Kidney glomerular epithelial cell (primary cell): Measurements from ENCODE around the gene WASF2.
"Not testable (repeated sequence)": the region's sequence is repeated elsewhere in the genome, so short reads cannot be mapped to it uniquely, and the experiment has no call there.

Experiments
- DNase-seq: peaks from one replicate; lab custom pipeline; 2025; lab: John Stamatoyannopoulos, UW

The WASF2 gene, protein sequence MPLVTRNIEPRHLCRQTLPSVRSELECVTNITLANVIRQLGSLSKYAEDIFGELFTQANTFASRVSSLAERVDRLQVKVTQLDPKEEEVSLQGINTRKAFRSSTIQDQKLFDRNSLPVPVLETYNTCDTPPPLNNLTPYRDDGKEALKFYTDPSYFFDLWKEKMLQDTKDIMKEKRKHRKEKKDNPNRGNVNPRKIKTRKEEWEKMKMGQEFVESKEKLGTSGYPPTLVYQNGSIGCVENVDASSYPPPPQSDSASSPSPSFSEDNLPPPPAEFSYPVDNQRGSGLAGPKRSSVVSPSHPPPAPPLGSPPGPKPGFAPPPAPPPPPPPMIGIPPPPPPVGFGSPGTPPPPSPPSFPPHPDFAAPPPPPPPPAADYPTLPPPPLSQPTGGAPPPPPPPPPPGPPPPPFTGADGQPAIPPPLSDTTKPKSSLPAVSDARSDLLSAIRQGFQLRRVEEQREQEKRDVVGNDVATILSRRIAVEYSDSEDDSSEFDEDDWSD

DNA sequence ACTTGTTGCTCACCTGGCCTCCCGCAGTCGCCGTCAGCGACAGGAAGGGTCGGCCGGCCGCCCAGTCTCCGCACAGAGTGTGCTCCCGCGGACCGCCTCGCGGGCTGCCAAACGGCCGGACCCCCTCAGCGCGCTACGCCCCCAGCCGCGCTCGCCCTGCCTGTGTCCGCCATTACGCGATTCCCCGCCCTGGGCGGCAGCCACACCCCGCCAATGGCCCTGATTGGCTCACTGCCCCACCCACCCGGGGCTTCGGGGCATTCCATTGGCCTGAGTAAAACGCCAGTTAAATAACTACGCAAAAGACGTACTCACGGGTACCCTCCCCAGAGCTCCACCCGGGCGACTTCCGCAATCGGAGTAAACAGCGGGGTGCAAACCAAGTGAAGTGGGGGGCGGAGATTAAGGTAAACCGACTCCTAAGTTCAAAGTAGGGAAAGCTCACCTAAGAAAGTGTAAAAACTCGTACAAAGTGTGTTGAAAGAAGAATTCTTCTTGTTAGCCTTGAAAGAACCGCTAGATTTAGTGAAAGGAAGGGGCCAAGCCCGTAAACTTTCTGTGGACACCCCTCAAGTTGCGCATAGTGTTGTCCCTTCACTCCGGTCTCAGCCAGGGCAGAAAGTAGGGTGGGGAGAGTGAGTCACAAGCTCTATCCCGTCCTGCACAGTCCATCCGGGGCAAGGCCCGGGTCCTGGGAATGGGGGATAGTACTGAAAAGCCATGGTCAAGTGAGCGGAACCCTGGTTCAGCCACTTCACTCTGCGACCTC is at the start of gene WASF2:
Gene WASF2 (minus strand): TSS at position 195 of the 769 bp plus-strand sequence. CDS start 61,277 bp downstream, outside the sequence.
- peak; percentile 97 for DNase-seq

DNA sequence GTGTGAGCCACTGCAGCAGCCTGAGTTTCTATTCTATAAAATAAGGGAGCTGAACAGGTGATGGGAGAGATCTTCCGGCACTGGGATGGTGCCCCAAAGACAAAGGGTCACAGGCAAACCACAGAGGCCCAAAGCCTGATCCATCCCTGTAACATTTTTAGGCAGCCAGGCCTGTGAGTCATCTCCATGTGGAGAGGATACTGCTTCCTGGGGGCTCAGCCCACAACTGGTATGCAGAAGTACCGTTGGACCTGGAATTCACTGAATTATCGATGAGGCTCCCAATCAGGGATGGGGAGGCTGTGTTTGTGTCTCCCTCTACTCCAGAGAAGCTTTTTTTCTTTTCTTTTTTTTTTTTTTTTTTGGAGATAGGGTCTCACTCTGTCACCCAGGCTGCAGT is 48.8 kb upstream of the WASF2 start:
- DNase-seq: peak; percentile 27

DNA sequence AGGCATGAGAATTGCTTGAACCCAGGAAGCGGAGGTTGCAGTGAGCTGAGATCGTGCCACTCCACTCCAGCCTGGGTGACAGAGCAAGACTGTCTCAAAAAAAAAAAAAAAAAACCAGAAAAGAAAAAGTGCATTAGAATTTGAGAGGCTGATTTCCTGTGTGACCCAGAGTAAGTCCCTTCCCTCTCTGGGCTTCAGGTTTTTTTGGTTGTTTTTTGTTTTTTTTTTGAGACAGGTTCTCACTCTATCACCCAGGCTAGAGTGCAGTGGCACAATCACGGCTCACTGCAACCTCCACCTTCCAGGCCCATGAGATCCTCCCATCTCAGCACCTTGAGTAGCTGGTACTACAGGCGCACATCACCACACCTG is 48.3 kb upstream of the WASF2 start:
- DNase-seq: not testable (repeated sequence)

DNA sequence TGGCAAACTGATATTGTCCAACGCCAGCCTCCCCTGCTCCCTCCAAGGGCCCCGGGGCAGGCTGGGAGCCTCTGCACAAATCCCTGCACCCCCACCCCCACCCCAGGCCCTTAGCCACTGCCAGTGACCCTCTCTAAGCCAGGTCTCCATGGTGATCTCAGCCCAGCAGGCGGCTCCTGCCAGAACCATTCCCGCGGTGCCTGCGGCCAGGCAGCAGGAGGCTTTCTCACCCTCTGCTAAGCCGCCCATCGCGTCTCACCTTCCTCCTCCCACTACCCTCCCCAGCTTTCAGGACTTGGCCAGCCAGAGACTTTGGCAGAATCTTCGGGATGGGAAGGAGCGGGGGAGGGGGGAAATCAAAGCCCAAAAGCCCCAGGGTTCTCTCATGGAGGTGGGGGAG is 46.8 kb upstream of the WASF2 start:
- peak; percentile 79 for DNase-seq

DNA sequence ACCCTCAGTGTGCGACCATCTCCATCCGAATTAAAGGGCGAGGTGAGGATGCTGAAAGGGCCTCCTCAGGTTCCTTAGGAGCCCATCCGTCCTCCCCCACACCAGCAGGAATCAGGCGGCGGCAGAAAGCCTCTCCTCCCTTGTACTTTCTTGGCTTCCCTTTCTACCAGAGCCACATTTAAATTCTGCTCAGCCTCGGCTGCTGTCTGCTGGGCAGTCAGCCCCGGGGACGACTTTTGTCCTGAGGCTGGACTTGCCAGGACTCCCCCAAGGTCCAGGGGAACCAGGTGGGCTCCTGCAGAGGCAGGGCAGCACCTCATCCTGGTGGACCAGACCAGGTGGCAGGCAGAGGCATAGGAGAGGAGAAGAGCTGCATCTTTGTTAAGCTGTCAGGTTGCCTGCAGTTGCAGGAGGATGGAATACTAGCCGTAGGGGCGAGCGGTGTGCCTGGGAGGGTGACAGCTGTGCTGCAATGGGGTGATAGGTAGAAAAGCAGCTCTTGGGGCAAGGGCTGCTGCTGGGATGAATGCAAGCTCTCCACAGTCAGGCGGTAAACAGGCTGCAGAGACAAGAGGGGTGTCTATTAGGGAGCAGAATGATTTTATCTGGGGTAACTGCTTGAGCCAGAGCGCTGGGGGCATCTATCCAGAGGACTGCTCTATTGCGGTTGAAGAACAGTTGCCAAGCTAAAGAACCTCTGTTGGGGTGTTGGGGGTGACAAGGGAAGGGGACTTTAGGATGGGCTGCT is 46.2 kb upstream of the WASF2 start:
- no peak for DNase-seq

DNA sequence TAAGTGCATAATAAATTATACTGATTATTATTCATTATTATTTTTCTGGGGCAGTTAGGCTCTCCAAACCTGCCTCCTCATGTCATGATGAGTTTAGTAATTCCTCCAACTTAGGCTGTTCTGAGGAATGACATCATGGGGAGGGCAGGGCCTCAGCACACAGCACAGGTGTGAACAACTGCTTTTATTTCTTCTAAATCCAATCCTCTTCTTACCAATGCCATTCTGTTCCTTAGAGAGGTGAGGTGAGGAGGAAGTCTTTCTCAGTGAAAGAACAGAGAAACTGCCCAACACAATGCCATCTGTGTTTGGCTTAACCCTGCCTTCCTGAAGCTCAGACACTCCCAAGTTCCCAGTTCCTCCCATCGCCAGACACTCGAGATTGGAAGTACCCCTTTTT is 45.4 kb upstream of the WASF2 start:
- no peak for DNase-seq

DNA sequence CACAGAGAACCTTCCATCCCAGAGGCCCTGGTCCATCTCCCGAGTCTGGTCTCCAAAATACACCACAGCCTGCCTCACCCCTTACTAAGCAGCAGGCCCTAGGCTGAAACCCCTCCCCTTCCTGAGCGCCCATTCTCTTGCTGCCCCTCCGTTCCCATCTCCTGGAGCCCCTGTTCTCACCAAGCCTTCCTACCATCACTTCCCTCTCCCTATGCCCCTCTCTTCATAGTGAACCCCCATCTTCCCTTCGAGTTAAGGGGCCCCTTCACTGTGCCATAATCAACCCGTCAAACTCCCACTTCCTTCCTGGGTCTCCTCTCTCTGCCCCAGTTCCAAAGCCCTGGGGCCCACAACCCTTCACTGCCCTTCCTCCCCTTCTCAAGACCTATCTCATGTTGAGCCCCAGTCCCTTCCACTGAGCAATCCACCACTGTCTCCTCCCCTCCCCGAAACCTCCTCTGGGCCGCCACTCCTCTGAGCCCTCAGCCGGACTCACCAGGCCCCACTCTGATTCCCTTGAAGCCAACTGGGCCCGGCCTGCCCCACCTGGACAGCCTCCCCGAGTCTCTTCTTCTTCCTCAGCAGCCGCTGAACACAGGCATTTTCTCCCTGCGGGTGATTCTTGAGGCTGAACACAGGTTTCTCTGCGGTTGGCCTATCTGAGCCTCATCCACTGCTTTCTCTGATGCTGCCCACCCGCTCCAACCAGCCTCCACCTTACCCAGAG is 42.2 kb upstream of the WASF2 start:
- no peak for DNase-seq

DNA sequence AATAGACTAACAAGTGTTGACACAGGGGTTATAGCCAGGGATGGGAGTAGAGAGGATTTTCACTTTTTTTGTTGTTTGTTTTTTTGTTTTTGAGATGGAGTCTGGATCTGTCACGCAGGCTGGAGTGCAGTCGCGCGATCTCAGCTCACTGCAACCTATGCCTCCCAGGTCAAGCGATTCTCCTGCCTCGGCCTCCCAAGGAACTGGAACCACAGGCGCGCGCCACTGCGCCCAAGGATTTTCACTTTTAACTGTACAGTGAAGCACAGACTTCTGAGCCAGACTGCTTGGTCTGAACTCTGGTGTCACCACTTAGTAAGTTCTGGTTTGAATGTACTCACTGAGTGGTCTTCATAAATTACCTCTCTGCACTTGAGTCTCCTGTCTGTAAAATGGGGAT is 40.2 kb upstream of the WASF2 start:
- no peak for DNase-seq

DNA sequence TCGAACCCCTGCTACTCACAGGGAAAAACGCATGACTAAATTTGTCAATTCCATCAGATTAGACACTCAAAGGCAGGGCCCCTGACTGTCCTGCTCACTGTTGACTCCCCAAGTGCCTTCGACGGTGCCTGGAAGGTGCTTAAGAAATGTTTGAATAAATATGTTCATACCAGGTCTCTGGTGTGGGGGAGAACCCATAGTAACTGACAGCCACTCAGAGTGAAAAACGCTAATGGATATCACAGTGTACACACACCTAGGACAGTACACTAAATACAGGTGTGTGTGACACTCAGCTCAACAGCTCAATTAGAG is 39.7 kb upstream of the WASF2 start:
- no peak for DNase-seq

DNA sequence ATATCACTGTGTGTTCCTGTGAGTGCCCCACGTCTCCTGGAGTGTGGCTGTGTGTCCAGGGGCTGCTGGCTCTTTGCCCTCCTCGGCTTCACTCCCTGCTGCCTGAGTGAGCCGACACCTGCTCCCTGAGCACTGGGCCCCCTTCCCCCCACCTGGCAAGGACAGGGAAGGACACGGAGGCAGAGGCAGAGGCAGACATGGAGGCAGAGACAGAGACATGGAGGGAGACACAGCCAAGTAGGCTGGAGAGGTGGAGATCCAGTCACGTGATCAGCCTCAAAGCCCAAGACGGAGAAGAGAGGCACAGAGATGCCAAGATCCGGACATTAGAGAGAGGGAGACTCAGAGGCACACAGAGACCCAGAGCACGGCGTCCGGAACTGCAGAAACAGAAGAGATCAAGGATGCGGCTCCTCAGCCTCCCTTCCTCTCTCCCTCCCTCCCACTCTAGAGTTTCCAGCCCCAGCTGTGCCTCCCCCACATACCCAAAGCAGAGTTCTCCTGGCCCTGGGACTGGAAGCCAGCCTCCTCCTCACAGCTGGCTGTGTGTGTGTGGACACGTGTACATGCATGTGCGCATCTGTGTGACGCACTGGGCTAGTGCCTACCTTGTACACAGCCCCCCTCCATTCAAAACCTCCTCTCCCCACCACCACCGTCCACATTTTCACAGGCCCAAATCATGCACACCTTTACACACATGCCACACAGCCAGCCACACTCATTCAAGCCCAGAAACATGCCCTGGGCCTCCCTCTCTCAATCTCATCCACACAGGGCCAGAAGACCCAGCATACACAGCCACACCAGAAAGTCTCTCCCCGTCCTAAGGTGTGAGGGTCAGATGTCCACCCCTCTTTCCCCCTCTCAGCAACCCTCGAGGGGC is 39.1 kb upstream of the WASF2 start:
- DNase-seq: peak; percentile 58

DNA sequence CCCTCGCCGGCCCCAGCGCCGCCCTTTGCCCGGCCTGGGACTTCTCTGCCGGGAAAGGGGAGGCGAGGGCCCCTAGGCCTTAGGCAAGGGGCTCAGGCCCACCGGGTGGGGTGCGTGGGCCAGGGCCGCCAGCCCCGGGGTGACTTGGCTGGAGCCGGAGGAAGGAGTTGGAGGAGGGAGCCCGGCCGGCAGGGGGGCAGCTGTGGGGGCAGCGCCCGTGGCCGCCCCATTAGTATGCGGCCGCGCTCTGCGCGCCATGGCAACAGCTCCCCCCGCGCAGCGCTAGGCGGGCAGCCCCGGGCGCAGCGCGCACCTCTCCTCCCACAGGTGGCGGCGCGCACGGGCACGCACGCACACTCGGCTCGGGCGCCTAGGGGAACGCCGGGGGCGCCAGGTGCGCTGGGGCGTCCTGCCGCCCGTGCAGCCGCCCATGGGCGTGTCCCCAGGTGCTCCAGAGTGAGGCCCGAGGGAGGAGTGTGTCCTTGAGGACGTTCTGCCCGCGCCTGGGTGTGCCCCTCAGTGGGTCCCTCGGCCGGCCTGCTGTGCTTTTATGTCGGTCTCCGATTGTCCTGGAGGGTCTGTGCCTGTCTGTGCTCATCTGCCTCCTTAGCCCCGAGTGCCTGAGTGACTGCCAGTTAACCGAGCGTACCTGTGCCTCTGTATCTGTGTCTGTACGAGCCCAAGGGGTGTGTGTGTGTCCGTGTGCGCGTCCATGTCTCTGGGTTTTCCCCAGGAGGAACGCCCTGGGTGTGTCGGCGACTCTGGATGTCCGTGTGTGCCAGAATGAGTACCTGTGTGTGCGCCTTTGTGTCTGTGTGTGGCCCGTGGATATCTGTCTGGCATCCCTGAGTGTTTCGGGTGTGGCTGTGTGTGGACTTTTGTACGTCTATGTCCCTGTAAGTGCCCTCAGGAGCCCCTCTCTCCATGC is 38.2 kb upstream of the WASF2 start:
- no peak for DNase-seq

DNA sequence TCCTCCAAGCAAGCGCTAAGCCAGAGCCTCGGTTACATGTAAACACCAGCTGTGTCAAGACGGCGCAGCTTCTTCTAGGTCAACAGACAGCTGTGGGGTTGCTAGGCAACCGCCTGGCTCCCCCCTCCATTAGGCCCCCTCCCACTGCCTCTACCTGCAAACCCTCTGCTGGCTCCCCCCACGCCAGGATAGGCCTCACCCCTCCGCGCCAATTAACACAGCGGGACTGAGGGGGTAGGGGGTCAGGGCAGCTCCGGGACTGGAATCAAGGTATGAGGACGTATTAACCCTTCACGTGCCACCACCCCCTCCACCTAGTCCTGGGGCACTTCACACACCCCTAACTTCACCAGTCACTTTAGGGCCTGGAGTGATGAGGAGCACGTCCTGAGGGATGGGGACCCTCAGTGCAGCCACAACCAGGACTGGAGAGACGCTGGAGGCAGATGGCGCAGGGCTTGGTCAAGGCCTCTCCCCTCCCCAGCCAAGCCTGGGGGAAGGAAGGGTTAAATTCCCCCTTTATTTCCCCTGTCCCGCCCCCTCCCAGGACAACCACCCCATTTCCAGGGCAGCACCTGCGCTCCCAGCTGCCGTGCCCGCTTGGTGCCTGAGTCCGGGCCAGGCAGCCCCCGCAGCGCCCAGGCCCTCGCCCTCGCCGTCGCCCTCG is 37.4 kb upstream of the WASF2 start:
- DNase-seq: no peak

DNA sequence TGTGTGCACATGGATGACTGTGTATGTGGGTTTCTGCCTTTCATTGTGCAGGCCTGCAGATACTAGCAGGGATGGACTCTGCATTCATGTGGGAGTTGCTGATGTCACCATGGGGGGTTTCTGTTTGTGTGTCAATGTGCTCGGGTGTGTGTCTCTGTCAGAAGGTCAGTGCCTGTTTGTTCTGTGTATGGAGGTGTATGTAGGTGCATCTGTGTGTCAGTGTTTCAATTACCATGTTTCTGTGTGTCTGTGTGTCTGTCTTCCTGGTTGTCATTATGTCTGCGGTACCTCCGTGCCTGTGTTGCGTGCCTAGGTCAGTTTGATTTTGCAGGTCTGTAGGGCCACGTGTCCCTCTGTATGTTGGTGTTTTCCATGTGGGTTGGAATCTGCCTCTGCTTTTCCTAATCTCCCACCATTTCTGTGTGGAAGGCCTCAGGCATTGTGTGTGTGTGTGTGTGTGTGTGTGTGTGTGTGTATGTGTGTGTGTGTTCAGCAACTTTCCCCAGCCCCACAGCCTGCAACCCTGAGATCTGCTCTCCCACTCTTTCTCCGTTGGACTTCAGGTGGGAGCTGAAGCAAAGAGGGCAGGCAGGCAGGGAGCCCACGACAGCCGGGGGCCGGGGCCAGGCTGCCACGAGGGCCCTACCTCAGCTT is 36.7 kb upstream of the WASF2 start:
- no peak for DNase-seq

DNA sequence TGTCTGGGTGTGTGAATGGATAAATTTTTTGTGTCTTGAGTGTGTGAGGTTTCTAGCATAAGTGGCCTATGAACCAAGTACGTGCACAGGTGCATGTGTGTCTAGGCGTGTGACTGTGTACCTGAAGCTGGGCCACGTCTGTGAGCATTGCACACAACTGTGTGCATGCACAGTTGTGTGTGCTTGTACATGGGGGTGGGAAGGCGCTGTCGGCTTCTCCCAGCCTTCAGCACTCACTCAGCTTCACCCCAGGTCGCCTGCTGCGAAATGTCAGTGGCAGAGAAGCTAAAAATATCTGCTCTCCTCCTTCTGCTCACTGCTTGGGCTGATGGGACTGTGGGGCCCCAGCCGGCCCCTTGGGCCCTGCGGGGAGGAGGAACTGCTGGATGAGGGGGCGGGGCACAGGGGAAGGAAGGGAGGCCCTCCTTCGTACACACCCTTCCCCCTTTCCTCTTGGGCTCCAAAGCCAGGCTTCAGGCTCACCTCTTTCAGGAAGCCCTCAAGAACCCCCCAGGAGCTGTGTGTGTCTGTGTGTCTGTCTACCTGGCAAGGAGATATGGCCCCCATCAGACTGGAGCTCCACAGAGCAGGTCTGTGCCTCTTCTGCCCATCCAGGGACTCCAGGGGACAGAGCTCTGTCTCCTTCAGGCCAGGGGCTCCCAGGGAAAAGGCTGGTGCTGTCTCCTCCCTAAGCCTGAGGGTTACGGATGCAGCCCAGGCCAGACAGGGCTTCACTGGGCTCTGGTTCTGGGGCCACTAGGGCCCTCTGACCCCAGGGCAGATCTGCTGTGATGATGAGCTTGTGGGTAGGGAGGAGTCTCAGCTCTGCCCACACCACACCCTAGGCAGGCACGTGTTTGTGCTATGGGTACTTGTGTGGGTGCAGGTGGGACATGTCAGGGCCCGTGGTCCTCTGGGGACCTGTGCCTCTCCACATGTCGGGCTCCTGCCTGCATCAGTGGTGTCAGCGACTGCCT is 35.6 kb upstream of the WASF2 start:
- no peak for DNase-seq

DNA sequence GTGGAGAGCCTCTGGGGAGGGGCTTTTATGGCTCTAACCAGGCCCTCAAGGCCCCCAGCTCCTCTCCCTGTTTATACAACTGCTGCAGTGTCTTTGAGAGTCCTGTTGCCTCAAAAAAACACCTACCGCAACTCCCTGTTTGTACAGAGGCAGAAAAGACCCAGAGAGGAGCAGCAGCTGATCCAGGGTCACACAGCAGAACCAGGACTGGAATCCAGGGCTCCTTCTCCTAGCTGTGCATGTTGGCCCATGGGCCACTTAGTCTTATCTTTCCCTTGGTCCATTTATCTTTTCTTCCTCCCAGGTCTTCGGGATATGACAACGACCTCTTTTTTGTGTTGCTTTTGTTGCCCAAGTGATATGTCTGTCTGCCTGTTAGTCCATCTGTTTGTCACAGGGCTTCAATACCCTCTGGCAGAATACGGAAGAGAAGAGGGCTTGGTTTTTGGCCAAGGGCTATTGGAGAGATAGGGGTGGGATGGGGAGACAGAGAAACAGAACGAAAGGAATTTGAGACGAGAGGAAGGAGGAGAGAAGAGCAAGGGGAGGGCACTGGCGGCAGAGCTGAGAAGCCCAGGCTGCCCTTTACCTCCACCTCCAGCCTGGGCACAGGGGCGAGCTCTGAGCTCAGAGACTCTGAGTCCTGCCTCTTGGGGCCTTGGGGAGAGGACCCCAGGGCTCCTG is 33.5 kb upstream of the WASF2 start:
- DNase-seq: no peak

DNA sequence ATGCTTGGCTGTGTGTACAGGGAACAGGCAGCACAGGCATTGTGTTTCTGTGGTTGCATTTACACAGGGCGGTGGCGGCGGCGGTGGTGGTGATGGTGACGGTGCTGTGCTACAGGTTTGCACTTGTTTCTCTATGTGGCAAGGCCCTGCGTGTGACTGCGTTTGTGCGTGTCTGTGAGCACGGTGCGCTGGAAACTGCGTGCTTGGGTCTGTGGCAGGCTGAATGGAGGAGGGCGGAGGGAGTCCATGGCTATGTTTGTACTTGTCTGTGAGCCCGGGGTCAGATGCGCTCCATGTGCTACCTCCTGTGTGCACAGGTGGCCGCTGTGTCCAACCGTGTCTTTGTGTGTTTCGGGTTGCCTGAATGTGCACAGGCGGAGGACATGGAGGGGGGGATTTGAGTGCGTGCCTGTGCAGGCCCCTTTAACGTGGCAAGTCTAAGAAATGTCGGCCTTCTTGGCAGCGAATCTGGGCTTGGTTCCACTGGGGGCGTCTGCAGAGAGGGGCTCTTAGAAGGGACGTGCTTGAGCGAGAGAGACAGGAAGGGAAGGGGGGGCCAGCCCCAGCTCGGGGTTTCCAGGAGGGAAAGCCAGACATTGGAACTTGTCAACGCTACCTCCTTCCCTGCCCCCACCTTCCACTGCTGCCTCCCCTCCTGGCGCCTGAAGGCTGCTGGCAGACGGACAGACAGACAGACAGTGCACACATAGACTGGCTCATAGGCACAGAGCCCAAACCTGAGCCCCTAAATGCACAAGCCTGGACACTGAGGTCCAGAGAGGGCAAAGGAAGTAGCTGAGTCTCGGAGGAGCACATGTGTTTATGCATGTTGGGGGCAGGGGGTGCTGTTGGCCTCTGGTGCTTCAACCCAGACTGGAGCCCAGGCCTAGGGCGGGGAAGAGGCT is 32.7 kb upstream of the WASF2 start:
- no peak for DNase-seq
